ENCODE data around the gene MBD1.
"Not testable (repeated sequence)": the region's sequence is repeated elsewhere in the genome, so short reads cannot be mapped to it uniquely, and the experiment has no call there.

MBD1 gene

DNA sequence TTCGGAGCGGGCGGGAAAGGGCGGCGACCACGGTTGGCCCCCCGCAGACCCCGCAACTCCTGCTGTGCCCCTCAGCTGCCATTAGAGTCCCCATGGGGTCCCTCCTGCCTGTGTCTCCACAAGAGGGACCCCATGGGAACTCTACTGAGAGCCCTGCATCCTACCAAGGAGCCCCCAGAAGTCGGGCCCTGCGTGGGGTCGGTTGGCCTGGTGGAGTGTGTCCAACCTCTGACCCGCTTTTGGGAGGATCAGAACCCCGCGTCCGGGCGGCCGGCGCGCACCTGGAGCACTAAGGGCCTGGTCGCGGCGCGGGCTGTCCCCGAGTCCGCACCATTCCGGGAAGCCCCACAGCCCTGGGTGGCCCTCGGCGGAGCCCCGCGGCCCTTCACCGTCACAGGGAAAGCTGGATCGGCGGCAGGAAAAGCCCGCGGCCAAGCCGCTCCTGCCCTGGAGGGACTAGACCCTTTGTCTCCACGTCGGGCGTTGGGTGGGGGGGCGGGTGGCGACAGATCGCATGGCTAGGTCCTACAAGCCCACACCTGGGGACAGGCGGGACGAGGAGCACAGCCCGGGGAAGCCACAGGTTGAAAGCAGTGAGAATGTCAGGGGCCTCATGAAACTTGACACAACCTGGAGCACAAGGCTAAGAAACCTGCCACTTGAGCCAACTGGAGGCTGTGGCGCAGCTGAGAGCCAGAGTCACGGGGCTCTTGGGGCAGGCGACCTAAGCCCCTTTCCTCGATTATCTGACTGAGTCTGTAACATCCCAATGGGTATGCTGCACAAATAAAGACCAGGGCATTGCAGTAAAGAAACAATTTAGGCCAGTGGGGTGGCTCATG is 17.3 kb upstream of the MBD1 start:
- no peak for TF ChIP-seq POLR2A (IDR thresholded peaks at IDR 0.05; ENCODE audit: extremely low read depth, insufficient read length)
- TF ChIP-seq, protein P1, sequence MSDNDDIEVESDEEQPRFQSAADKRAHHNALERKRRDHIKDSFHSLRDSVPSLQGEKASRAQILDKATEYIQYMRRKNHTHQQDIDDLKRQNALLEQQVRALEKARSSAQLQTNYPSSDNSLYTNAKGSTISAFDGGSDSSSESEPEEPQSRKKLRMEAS (IDR thresholded peaks at IDR 0.05; ENCODE audit: low read depth, low read length), result no peak
- TF ChIP-seq MYC (IDR thresholded peaks at IDR 0.05; ENCODE audit: low read depth, low read length), result no peak
- TF ChIP-seq, protein P2, sequence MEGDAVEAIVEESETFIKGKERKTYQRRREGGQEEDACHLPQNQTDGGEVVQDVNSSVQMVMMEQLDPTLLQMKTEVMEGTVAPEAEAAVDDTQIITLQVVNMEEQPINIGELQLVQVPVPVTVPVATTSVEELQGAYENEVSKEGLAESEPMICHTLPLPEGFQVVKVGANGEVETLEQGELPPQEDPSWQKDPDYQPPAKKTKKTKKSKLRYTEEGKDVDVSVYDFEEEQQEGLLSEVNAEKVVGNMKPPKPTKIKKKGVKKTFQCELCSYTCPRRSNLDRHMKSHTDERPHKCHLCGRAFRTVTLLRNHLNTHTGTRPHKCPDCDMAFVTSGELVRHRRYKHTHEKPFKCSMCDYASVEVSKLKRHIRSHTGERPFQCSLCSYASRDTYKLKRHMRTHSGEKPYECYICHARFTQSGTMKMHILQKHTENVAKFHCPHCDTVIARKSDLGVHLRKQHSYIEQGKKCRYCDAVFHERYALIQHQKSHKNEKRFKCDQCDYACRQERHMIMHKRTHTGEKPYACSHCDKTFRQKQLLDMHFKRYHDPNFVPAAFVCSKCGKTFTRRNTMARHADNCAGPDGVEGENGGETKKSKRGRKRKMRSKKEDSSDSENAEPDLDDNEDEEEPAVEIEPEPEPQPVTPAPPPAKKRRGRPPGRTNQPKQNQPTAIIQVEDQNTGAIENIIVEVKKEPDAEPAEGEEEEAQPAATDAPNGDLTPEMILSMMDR (IDR thresholded peaks at IDR 0.05; ENCODE audit: low read depth, low read length), result no peak
- no peak for DNase-seq (ENCODE audit: low read depth)
- H3K4me3 ChIP-seq (ENCODE audit: low read depth, low read length), result no peak overlapping the region

DNA sequence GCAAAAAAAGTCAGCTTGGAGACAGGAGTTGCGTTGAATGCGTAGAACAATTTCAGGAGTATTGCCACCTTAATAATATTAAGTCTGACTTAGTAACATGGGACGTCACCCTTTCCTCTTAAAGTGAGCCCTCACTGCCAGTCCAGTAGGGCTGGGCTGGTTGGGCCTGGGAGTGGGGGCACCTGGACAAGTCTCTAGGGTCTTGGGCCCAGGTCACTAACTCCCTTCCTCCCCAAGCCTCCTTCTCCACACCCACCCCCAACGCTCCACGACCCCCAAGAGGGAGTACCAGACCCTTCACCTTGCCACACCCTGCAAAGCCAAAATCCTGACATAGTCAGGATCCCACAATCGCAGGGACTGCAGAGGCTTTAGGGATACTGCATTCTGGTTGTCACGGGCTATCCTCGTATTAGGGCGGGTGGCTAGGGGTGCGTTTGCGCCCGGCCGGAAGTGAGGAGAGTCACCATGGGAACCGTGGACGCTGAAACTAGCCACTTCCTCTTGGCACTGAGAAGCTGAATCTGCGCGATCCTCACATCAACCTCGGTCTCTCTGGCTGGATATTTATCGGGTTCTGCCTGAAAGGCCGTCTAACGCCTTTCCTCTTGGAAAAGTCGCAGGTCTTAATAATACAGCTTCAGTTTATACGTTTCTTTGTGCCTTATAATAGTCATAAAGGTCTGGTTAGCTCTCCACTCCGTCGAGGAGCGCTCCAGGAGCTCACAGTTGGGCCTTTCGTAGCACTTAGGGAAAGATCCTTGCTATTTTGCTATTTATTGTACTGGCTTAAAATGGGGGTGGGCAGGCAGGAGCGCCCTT is 16.5 kb upstream of the MBD1 start:
- peak; percentile 86 for DNase-seq (ENCODE audit: low read depth)
- H3K4me3 ChIP-seq (ENCODE audit: low read depth, low read length), result peak overlapping the region; percentile 38
- TF ChIP-seq, protein P1 (IDR thresholded peaks at IDR 0.05; ENCODE audit: low read depth, low read length), result no peak; the same call in 1 of the 2 replicates
- TF ChIP-seq POLR2A (IDR thresholded peaks at IDR 0.05; ENCODE audit: extremely low read depth, insufficient read length) (no peak), MYC (IDR thresholded peaks at IDR 0.05; ENCODE audit: low read depth, low read length) (no peak)
- TF ChIP-seq, protein P2 (IDR thresholded peaks at IDR 0.05; ENCODE audit: low read depth, low read length), result no peak

DNA sequence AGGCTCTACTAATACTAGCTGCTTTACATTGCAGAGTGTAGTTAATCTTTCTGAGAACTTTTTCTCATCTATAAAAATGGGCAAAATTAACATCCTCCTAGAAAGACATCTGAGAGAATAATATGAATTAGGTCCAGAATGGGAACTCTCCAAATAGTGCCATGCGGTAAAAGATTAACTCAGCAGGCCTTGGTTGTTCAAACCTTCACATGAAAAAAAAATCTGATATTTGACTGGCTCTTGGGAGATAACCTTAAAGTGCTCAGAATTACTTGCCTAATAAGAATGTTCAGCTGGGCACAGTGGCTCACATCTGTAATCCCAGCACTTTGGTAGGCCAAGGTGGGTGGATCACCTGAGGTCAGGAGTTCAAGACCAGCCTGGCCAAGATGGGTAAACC is 11.7 kb upstream of the MBD1 start:
- H3K4me3 ChIP-seq (ENCODE audit: low read depth, low read length), result no peak overlapping the region
- TF ChIP-seq, protein P2 (IDR thresholded peaks at IDR 0.05; ENCODE audit: low read depth, low read length), result no peak
- no peak for TF ChIP-seq MYC (IDR thresholded peaks at IDR 0.05; ENCODE audit: low read depth, low read length)
- TF ChIP-seq, protein P1 (IDR thresholded peaks at IDR 0.05; ENCODE audit: low read depth, low read length), result no peak
- no peak for DNase-seq (ENCODE audit: low read depth)

DNA sequence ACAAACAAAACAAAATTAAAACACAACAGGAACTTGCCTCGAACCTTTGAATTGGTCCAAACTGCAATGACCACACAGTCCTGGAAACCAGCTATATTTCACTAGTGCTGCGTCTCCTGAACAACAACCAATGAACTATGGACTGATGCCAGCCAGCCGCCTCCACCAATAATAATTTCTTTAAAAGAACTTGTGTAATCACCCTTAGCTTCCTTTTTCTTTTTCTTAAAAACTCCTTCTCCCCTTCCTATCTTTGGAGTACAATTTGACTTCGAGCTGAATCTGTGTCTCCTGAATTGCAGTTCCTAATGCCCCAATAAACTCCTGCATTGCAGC is 7.8 kb upstream of the MBD1 start:
- no peak for DNase-seq (ENCODE audit: low read depth)

DNA sequence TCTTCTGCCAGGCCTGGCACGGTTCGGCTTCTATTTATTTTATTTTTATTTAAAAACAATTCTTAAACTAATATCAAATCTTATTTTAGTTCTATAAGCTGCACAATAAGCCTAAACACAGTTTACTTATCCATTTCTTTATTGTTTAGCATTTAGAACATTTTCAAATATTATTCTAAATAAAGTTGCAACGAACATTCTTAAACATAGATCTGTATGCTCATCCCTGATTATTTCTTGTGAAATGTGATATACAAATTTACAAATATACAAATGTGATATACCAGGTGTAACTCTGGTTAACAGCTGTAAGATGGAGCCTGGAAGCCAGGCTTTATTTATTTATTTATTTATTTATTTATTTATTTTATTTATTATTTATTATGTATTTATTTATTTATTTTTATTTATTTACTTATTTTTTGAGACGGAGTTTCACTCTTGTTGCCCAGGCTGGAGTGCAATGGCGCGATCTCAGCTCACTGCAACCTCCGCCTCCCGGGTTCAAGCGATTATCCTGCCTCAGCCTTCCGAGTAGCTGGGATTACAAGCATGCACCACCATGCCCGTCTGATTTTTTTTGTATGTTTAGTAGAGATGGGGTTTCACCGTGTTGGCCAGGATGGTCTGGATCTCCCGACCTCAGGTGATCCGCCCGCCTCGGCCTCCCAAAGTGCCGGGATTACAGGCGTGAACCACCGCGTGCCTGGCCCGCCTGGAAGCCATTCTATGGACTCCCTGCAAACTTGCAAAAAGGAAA is 7.2 kb upstream of the MBD1 start:
- DNase-seq (ENCODE audit: low read depth), result not testable (repeated sequence)
- H3K4me3 ChIP-seq (ENCODE audit: low read depth, low read length), result peak overlapping the region; percentile 88

More for the DNA sequence above, 7.8 kb upstream of the MBD1 start:
- no peak for TF ChIP-seq MYC (IDR thresholded peaks at IDR 0.05; ENCODE audit: low read depth, low read length)
- TF ChIP-seq, protein P2 (IDR thresholded peaks at IDR 0.05; ENCODE audit: low read depth, low read length), result no peak
- no peak for TF ChIP-seq POLR2A (IDR thresholded peaks at IDR 0.05; ENCODE audit: extremely low read depth, insufficient read length)
- TF ChIP-seq, protein P1 (IDR thresholded peaks at IDR 0.05; ENCODE audit: low read depth, low read length), result no peak
- no peak overlapping the region for H3K4me3 ChIP-seq (ENCODE audit: low read depth, low read length)

Data from NB4 (cell line).